HG02943 (cell line): Measurements from ENCODE around the gene ALAS1.
A peak's percentile ranks its signal among the peaks of the same experiment; 100 is the strongest.

ENCODE experiments used
- ATAC-seq: cut with Tn5 transposase; IDR thresholded peaks from one replicate; pipeline ENCODE4 v1.9.1; 2021; ENCODE audit warnings: mild to moderate bottlenecking, low read depth, moderate library complexity; ENCODE audit not compliant: unreplicated experiment

Gene ALAS1

GRCh38 chr3:52246728-52247408 lies 48.9 kb downstream of the ALAS1 start:
- no peak for ATAC-seq

DNA sequence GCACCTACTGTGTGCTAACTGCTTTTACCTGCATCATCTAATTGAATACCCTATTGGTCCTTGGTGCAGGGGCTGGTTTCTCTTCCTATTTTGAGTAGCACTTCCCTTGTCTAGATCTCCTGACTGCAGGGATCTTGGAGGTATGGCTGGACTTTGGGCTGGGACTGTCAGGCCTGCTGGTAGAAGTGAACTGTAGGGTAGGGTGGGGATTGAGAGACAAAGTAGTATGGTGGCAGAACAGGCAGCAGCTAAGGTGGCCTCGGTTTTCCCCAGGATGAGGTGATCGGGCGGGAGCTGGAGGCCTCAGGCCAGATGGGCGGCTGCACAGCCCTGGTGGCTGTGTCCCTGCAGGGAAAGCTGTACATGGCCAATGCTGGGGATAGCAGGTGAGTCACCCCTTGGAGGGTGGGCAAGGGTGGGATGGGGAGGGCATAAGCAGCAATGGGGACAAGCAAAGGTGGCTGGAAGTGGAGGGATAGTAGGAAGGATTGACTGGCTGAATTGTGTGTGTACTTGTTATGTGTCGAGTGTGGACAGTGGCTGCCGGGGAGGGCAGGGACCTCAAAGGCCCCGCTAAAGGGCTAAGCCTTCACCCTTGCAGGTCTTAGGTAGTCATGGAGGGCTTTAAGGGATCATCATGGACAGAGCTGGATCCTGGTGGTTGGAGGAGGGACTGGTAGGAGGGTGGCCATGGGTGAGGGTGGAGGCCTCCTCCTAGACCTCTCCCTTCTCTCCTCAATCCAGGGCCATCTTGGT lies 49.6 kb downstream of the ALAS1 start:
- ATAC-seq: no peak

- no peak for ATAC-seq
Observed at GRCh38 chr3:52248165-52248541, 50.2 kb downstream of the ALAS1 start.

DNA sequence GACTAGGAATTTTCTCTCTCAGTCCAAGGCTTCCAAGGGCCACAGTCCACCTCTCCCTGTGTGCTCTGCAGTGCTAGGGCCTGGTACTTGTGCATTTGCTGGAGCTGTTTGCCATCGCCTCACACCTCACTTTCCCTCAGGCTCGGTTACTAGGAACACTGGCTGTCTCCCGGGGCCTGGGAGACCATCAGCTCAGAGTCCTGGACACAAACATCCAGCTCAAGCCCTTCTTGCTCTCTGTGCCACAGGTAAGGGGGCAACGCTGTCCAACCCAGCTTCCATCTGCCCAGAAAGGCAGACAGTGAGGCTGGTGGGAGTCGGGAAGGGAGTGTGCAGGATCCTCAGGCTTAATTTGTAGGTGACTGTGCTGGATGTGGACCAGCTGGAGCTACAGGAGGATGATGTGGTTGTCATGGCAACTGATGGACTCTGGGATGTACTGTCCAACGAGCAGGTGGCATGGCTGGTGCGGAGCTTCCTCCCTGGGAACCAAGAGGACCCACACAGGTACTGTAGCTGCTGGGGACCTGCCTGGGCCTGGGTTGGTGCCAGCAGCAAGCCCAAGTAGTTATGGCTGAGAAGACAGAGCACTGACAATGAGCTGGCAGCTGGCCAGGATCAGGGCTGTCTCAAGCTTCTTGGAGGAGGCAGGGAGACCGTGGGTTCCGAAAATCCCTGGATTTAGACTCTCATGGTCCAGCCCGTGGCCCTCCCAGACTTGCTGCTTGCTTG lies 51.0 kb downstream of the ALAS1 start:
- ATAC-seq: no peak

- no peak for ATAC-seq
Observed at GRCh38 chr3:52249683-52250082, 51.7 kb downstream of the ALAS1 start.

- no peak for ATAC-seq
Observed at GRCh38 chr3:52250122-52250521, 52.2 kb downstream of the ALAS1 start.

- ATAC-seq: peak; percentile 87
Observed at GRCh38 chr3:52253314-52254304, 55.6 kb downstream of the ALAS1 start.

- ATAC-seq: no peak
Observed at GRCh38 chr3:52254608-52255007, 56.6 kb downstream of the ALAS1 start.

DNA sequence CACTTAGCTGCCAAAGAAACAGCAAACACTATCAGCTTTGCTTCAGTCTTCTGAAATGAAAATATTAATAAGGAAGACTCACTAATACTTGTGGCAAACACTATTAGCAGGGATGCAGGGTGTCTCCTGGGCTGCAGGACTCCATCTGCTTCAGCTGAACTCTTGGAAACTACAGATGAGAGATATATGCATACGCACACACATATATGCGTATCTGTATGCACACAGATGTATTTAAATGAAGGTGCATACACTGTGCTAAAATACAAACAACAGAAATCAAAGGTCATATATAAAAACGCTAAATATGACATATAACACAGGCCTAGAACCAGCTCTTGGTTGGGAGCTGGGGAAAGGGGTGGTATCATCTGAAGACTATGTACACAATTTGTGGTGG lies 58.2 kb downstream of the ALAS1 start:
- no peak for ATAC-seq

- ATAC-seq: no peak
Observed at GRCh38 chr3:52256622-52257021, 58.7 kb downstream of the ALAS1 start.

DNA sequence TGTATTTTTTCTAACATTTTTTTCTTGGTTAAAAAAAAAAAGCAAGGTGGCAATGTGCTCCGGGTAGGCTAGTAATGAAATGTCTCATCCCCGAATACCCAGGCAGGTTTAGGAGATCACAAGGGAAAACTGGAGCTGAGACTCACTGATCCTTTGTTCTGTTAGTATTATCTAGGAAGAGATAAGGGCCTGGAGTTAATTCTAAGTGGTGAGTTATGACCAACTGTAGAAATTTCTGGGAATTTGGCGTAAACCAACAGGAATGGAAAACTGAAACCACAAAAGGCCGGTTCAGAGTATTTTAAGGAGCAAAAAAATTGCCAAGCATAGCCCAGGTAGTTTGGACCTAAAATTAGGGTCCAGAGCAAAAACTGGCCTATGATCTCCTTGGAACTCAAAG lies 60.0 kb downstream of the ALAS1 start:
- no peak for ATAC-seq

DNA sequence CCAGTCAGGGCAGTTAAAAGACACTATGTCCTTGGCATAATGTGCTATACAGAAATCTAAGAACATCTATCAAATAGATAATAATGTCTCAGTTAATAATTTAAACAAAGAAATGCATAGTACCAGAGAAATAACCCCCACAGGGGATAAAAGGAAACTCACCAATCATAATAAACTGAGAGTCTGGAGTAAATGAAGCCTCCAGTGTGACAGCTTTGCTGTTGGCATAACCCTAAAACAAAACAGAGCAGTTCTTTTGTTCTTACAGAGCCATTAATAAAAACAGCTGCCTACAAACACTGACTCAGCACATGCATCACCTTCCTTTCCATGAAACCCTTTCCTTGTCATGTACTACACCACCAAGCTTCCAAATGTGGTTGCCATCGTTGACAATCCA lies 61.1 kb downstream of the ALAS1 start:
- no peak for ATAC-seq

- no peak for ATAC-seq
Observed at GRCh38 chr3:52259448-52259847, 61.5 kb downstream of the ALAS1 start.

DNA sequence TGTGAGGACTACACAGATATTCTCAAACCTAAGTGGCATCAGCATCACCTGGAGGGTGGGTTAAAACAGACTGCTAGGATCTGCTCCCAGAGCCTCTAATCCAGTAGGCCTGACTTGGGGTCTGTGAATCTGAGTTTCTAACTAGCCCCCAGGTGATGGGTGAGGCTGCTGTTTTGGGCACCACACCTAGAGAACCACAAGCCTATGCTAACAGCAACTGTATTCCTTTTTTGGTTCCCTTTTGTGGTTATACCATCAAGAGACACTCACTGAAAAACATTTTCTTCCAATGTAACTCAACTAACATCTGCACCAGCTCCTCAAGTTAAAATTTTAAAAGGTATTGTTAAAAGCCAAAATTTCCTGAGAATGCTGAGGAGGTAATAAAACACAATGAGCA lies 64.5 kb downstream of the ALAS1 start:
- no peak for ATAC-seq
